ENCODE results near the gene BLOC1S4.

BLOC1S4 gene

GRCh38 chr4:6763330-6763851, 47.4 kb downstream of the BLOC1S4 start:
- Mint-ChIP-seq H3K4me3 (no peak overlapping the region), H3K27ac (no peak overlapping the region), H3K36me3 (no peaks in the 10 kb centered on the region), H3K27me3 (peaks cover 51% of the 10 kb centered on the region), H3K9me3 (no peaks in the 10 kb centered on the region), H3K4me1 (peaks cover under 1% of the 10 kb centered on the region)
- CTCF ChIA-PET, result no interaction called here
- DNase-seq, result no peak

- Mint-ChIP-seq H3K4me3 (no peak overlapping the region), H3K27me3 (peaks cover 50% of the 10 kb centered on the region), H3K9me3 (no peaks in the 10 kb centered on the region), H3K27ac (no peak overlapping the region), H3K36me3 (no peaks in the 10 kb centered on the region), H3K4me1 (peaks cover 13% of the 10 kb centered on the region)
- CTCF ChIA-PET, result interaction anchor here (1.6 kb wide), 1 partner anchor 45 kb away, joined by 4 read pairs; no protein-coding TSS in a partner anchor
- DNase-seq, result no peak
Measured at GRCh38 chr4:6764976-6765620, 49.1 kb downstream of the BLOC1S4 start.

GRCh38 chr4:6765703-6766102, 49.7 kb downstream of the BLOC1S4 start:
- DNase-seq, result no peak
- no peak overlapping the region for H3K27ac Mint-ChIP-seq
- H3K27me3 Mint-ChIP-seq, result peaks cover 49% of the 10 kb centered on the region
- H3K4me3 Mint-ChIP-seq, result no peak overlapping the region
- no peaks in the 10 kb centered on the region for H3K9me3 Mint-ChIP-seq
- peaks cover 13% of the 10 kb centered on the region for H3K4me1 Mint-ChIP-seq
- CTCF ChIA-PET, result no interaction called here
- no peaks in the 10 kb centered on the region for H3K36me3 Mint-ChIP-seq
